Choroid plexus epithelial cell (primary cell): ENCODE measurements around the gene SLC9A8.
A peak's percentile ranks its signal among the peaks of the same experiment; 100 is the strongest.

Source experiments
- DNase-seq: peaks from one replicate; pipeline ENCODE4 v3.0.0-alpha.2; 2010; ENCODE audit warnings: low read depth
- H3K4me3 ChIP-seq: 2 replicates; pipeline ENCODE4 v1.5.1; 2011; ENCODE audit warnings: low read depth, mild to moderate bottlenecking, control low read depth, low read length, moderate library complexity
- TF ChIP-seq, protein P1 (sequence below): conservative IDR thresholded peaks from 2 replicates; pipeline ENCODE4 v1.5.1; 2011; ENCODE audit warnings: low read depth, mild to moderate bottlenecking, control low read depth, inconsistent platforms, low read length, moderate library complexity

The SLC9A8 gene, protein sequence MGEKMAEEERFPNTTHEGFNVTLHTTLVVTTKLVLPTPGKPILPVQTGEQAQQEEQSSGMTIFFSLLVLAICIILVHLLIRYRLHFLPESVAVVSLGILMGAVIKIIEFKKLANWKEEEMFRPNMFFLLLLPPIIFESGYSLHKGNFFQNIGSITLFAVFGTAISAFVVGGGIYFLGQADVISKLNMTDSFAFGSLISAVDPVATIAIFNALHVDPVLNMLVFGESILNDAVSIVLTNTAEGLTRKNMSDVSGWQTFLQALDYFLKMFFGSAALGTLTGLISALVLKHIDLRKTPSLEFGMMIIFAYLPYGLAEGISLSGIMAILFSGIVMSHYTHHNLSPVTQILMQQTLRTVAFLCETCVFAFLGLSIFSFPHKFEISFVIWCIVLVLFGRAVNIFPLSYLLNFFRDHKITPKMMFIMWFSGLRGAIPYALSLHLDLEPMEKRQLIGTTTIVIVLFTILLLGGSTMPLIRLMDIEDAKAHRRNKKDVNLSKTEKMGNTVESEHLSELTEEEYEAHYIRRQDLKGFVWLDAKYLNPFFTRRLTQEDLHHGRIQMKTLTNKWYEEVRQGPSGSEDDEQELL

GRCh38 chr20:49812507-49813304, at the start of gene SLC9A8:
Gene SLC9A8, plus strand, starts transcription at chr20:49812828. Its CDS starts 95 bp downstream, at chr20:49812923.
- peak; percentile 82 for DNase-seq
- H3K4me3 ChIP-seq = peak within 1 kb of the TSS; percentile 73
- TF ChIP-seq, protein P1, sequence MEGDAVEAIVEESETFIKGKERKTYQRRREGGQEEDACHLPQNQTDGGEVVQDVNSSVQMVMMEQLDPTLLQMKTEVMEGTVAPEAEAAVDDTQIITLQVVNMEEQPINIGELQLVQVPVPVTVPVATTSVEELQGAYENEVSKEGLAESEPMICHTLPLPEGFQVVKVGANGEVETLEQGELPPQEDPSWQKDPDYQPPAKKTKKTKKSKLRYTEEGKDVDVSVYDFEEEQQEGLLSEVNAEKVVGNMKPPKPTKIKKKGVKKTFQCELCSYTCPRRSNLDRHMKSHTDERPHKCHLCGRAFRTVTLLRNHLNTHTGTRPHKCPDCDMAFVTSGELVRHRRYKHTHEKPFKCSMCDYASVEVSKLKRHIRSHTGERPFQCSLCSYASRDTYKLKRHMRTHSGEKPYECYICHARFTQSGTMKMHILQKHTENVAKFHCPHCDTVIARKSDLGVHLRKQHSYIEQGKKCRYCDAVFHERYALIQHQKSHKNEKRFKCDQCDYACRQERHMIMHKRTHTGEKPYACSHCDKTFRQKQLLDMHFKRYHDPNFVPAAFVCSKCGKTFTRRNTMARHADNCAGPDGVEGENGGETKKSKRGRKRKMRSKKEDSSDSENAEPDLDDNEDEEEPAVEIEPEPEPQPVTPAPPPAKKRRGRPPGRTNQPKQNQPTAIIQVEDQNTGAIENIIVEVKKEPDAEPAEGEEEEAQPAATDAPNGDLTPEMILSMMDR = peak; percentile 45

- no peak overlapping the region for H3K4me3 ChIP-seq
- TF ChIP-seq, protein P1 = no peak
- DNase-seq = no peak
These were observed 49.5 kb upstream of the SLC9A8 start for GRCh38 chr20:49762940-49763766.

- TF ChIP-seq, protein P1 = no peak
- DNase-seq = no peak
- H3K4me3 ChIP-seq = no peak overlapping the region
These were observed 47.3 kb upstream of the SLC9A8 start for GRCh38 chr20:49765413-49765736.

GRCh38 chr20:49765846-49766541, 46.6 kb upstream of the SLC9A8 start:
- no peak overlapping the region for H3K4me3 ChIP-seq
- TF ChIP-seq, protein P1 = no peak
- no peak for DNase-seq

DNA sequence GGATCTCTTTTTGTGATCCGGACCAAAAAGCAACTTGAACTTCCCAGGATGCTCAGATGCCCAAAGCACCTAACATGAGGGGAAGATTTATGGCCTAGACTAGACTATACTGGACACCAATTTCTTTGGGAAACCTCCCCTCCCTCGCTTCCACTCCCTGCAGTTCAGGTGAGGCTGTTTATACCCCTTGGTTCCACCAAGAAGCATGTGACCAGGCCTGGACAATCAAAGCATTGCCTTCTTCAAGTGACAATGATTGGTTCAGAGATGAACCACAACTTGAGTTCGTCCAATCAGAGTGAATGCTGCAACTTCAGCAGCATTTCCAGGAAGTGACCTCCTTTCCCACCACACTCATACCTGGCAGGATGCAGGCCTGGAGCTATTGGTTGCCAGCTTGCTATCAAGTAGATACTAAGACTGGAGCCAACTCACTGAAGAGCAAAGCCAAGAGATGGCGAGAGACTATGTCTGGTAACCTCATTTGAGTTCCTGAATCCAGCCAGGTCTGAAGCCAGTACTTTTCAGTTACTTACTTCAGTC, 45.6 kb upstream of the SLC9A8 start:
- no peak overlapping the region for H3K4me3 ChIP-seq
- TF ChIP-seq, protein P1 = no peak
- DNase-seq = no peak
